NB4 (cell line): ENCODE data around the gene DCAF11.

Source experiments
- CTCF ChIP-seq: IDR thresholded peaks from one replicate; pipeline ENCODE4 v1.5.1; 2012; ENCODE audit warnings: low read depth, low read length
- MAX ChIP-seq: IDR thresholded peaks from 2 replicates; pipeline ENCODE4 v1.6.1; 2011; ENCODE audit warnings: low read depth, low read length
- POLR2A ChIP-seq: IDR thresholded peaks from 2 replicates; pipeline ENCODE4 v1.6.1; 2011; ENCODE audit warnings: mild to moderate bottlenecking; ENCODE audit not compliant: insufficient read length; ENCODE audit errors: extremely low read depth

GRCh38 chr14:24069411-24069735 lies 45.2 kb upstream of the DCAF11 start:
- TF ChIP-seq CTCF (no peak), POLR2A (no peak), MAX (no peak)
